ENCODE data around the gene NCKAP5. TPM values are rescaled to one million over a fixed set of nuclear protein-coding genes. Genes with fewer than 3 reads are reported as not detected.

The NCKAP5 gene
- total RNA-seq, 1 donor from 2014 or later = 0.20 TPM

DNA sequence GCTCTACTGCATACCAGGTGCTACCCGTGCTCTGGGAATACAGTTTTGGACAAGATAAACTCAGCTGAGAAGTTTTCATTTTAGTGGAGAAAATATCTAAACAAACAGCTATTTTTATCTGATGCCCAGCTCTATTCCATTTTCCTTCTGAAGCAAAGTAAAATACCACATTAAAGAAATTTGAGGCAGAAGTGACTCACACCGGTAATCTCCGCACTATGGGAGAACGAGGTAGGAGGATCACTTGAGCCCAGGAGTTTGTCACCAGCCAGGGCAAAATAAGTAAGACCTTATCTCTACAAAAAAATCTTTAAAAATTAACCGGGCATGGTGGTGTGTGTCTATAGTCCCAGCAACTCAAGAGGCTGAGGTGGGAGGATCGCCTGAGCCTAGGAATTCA lies 482.1 kb downstream of the NCKAP5 start:
- Mint-ChIP-seq H3K27ac (ENCODE audit: unreplicated experiment) (no peak overlapping the region), H3K4me3 (ENCODE audit: unreplicated experiment) (no peak overlapping the region), H3K9me3 (ENCODE audit: unreplicated experiment) (no peaks in the 10 kb centered on the region), H3K27me3 (ENCODE audit: unreplicated experiment) (no peaks in the 10 kb centered on the region), H3K4me1 (ENCODE audit: low read depth, unreplicated experiment) (peaks cover 6% of the 10 kb centered on the region), H3K36me3 (ENCODE audit: unreplicated experiment) (no peaks in the 10 kb centered on the region)
- TF ChIP-seq, protein P1, sequence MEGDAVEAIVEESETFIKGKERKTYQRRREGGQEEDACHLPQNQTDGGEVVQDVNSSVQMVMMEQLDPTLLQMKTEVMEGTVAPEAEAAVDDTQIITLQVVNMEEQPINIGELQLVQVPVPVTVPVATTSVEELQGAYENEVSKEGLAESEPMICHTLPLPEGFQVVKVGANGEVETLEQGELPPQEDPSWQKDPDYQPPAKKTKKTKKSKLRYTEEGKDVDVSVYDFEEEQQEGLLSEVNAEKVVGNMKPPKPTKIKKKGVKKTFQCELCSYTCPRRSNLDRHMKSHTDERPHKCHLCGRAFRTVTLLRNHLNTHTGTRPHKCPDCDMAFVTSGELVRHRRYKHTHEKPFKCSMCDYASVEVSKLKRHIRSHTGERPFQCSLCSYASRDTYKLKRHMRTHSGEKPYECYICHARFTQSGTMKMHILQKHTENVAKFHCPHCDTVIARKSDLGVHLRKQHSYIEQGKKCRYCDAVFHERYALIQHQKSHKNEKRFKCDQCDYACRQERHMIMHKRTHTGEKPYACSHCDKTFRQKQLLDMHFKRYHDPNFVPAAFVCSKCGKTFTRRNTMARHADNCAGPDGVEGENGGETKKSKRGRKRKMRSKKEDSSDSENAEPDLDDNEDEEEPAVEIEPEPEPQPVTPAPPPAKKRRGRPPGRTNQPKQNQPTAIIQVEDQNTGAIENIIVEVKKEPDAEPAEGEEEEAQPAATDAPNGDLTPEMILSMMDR (IDR thresholded peaks at IDR 0.05; ENCODE audit: partially characterized antibody, unreplicated experiment) = no peak
- DNase-seq = no peak

DNA sequence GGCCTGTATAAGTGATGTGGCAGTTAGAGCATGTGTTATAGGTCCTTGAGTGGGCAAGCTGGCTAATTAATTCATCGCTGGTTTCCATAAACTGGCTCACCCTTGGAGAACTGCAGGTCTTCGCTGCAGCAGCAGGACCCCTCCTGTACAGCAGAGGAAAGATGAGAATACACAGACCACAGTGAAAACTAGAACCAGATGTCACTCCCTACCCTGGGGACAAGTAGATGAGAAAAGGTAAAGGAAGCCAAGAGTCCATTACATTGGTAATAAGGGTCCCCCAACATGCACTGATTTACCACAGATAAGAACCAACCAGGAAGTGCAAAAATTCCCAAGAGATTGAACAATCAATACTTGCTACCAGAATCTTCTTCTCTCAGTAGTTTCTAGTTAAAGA lies 482.6 kb downstream of the NCKAP5 start:
- no peaks in the 10 kb centered on the region for H3K36me3 Mint-ChIP-seq (ENCODE audit: unreplicated experiment)
- no peak overlapping the region for H3K27ac Mint-ChIP-seq (ENCODE audit: unreplicated experiment)
- no peaks in the 10 kb centered on the region for H3K27me3 Mint-ChIP-seq (ENCODE audit: unreplicated experiment)
- H3K9me3 Mint-ChIP-seq (ENCODE audit: unreplicated experiment) = peaks cover 1% of the 10 kb centered on the region
- H3K4me3 Mint-ChIP-seq (ENCODE audit: unreplicated experiment) = no peak overlapping the region
- no peak for DNase-seq
- H3K4me1 Mint-ChIP-seq (ENCODE audit: low read depth, unreplicated experiment) = peaks cover 6% of the 10 kb centered on the region
- TF ChIP-seq, protein P1 (IDR thresholded peaks at IDR 0.05; ENCODE audit: partially characterized antibody, unreplicated experiment) = no peak

DNA sequence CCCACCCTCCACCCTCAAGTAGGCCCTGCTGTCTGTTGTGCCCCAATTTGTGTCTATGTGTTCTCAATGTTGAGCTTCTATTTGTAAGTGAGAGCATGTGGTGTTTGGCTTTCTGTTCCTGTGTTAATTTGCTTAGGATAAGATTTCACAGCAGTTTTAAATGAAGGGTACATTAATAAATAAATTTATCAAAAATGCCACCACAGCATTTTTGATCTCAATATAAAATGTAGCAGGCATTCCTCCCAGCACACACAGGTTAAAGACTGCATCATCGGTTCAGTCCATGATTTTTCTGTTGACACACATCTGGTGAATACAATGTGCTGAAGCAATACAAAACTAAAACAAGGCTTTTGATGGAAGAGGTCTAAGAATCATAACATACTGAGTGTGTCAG lies 486.2 kb downstream of the NCKAP5 start:
- H3K36me3 Mint-ChIP-seq (ENCODE audit: unreplicated experiment) = no peaks in the 10 kb centered on the region
- H3K27me3 Mint-ChIP-seq (ENCODE audit: unreplicated experiment) = no peaks in the 10 kb centered on the region
- H3K4me1 Mint-ChIP-seq (ENCODE audit: low read depth, unreplicated experiment) = peaks cover 6% of the 10 kb centered on the region
- DNase-seq = no peak
- H3K27ac Mint-ChIP-seq (ENCODE audit: unreplicated experiment) = no peak overlapping the region
- peaks cover 1% of the 10 kb centered on the region for H3K9me3 Mint-ChIP-seq (ENCODE audit: unreplicated experiment)
- TF ChIP-seq, protein P1 (IDR thresholded peaks at IDR 0.05; ENCODE audit: partially characterized antibody, unreplicated experiment) = no peak
- H3K4me3 Mint-ChIP-seq (ENCODE audit: unreplicated experiment) = no peak overlapping the region

DNA sequence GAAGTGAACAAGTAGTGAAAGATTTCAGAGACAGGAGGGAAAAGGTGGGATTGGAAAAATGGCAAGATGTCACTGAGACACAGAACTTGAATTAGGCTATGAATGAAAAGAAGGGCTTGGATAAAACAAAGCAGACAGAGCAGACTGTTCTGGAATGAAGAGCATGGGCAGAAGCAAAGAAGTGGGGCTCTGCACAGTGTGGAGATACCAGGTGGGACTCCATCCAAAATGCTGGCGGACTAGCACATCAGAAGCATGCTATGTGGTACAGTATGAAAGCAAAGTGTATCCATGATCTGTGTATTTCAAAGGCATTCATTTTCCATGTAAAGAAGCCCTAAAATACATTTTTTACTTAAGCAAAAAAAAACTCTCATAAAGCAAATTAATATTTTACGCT lies 487.4 kb downstream of the NCKAP5 start:
- no peak overlapping the region for H3K4me3 Mint-ChIP-seq (ENCODE audit: unreplicated experiment)

DNA sequence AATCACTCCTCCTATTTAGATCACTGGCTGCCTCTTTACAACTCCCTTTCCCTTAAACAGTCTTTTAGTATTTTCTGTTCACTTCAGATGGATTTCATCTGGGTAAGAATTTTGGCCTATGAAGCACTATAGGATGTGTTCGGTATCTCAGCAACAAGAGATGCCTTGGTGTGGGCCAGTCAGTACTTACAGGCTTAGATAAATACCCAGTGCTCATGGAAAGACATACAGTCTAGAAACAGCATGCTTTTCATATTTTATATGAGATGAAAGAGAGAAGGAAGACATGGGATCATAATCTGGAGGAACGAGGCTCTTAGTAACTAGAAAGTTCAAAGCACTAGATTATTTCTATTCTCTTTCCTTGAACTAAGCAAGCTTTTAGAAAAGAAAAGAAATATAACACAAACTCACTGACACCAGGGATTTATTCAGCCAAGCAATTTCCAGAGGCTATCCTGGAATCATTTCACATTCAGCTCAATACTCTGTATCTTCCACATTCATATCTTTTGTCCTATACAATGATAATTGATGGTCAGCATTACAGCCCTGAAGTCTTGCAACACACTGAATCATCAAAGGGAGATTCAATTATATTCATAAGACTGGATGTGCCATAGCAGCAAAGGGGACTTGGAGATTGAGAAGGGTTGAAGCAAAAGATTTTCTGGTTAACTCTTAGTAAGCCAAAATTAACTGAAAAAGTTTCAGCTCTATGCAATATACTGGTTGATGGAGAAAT lies 489.4 kb downstream of the NCKAP5 start:
- TF ChIP-seq, protein P1 (IDR thresholded peaks at IDR 0.05; ENCODE audit: partially characterized antibody, unreplicated experiment) = no peak
- no peak overlapping the region for H3K27ac Mint-ChIP-seq (ENCODE audit: unreplicated experiment)
- no peak overlapping the region for H3K4me3 Mint-ChIP-seq (ENCODE audit: unreplicated experiment)
- no peaks in the 10 kb centered on the region for H3K4me1 Mint-ChIP-seq (ENCODE audit: low read depth, unreplicated experiment)
- peaks cover 1% of the 10 kb centered on the region for H3K9me3 Mint-ChIP-seq (ENCODE audit: unreplicated experiment)
- DNase-seq = no peak
- H3K36me3 Mint-ChIP-seq (ENCODE audit: unreplicated experiment) = no peaks in the 10 kb centered on the region
- H3K27me3 Mint-ChIP-seq (ENCODE audit: unreplicated experiment) = no peaks in the 10 kb centered on the region

More for the DNA sequence above, 487.4 kb downstream of the NCKAP5 start:
- no peak for DNase-seq
- Mint-ChIP-seq H3K9me3 (ENCODE audit: unreplicated experiment) (peaks cover 1% of the 10 kb centered on the region), H3K27ac (ENCODE audit: unreplicated experiment) (no peak overlapping the region), H3K4me1 (ENCODE audit: low read depth, unreplicated experiment) (peaks cover 6% of the 10 kb centered on the region), H3K36me3 (ENCODE audit: unreplicated experiment) (no peaks in the 10 kb centered on the region), H3K27me3 (ENCODE audit: unreplicated experiment) (no peaks in the 10 kb centered on the region)
- TF ChIP-seq, protein P1 (IDR thresholded peaks at IDR 0.05; ENCODE audit: partially characterized antibody, unreplicated experiment) = no peak
